ENCODE data around the gene RFLNA. TPM values are rescaled to one million over a fixed set of nuclear protein-coding genes. Genes with fewer than 3 reads are reported as not detected.

The RFLNA gene
- polyA plus RNA-seq, 3 donors = 0.16 to 12.7 (median 1.2) TPM

GRCh38 chr12:124361996-124362395 lies 67.1 kb downstream of the RFLNA start:
- no peak overlapping the region for H3K27ac ChIP-seq (ENCODE audit: low read depth, low read length)
- WGBS, 3 donors = 85 to 95% (median 94%) methylated on average over 13 to 15 of the region's 15 CpGs

DNA sequence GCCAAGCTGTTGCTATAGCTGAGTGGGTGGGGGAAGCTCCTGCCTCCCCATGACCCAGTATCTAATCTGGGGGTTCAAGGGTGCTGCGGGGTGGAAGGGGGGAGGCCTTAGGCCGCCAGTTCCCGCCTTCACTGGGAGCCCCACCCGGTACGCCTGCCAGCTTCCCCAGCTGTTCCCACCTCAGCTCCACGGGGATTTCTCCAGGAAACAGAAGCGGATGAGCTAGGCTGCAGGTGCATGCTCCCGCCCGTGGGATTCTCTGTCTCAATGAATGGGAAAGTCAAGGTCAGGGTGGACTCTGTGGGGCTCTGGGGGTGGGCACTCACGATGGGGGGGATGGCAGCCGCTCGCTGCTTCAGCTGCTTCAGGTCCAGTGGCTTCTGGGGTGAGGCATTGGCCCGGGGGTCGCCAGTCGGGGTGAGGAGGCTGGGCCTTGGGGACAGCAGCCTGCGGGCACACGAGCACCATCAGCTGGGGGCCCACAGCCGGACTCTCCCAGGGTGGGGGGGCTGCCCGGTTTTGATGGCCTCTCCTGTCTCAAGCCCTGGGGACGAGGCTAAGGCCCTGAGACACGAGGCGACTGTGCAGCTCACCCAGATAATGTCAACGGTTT lies 68.6 kb downstream of the RFLNA start:
- 58 to 73% (median 69%) methylated on average over 23 of the region's 23 CpGs for WGBS, 3 donors
- no peak overlapping the region for H3K27ac ChIP-seq (ENCODE audit: low read depth, low read length)

DNA sequence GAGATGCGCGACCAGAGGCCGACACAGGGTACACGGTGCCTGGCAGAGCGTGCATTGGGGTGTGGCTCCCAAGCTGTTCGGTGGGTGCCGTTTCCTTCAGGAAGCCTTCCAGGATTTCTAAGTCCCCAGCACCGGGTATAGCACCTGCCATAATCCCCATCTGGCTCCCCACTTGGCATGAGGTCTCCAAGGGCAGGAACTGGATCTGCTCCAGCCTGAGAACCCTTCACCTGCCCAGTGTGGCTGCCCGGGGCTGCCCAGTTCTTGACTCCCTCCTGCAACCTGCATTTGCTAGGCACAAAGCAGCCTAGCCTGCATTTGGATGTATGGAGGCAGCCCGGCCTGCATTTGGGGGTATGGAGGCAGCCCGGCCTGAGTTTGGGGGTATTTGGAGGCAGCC lies 69.7 kb downstream of the RFLNA start:
- H3K27ac ChIP-seq (ENCODE audit: low read depth, low read length) = no peak overlapping the region
- 56 to 90% (median 88%) methylated on average over 11 of the region's 11 CpGs for WGBS, 3 donors
